A673 (cell line): ENCODE results near the gene RUNX2. TPM values are rescaled to one million over a fixed set of nuclear protein-coding genes. Genes with fewer than 3 reads are reported as not detected.

Experiments
- BruUV-seq: library from RNA; stranded (reverse); fragments of 400-500 nt; replicated peaks from 2 replicates; lab custom pipeline; 2021; lab: Mats Ljungman, UMichigan
- CTCF ChIA-PET: fragments of 300-600 bp; sonication (Branson Sonifier 250); formaldehyde crosslinking; loops from one replicate; lab custom pipeline; 2022; ENCODE audit warnings: antibody characterized with exemption; lab: Charles Lee
- POLR2A ChIA-PET: fragments of 300-600 bp; sonication (Branson Sonifier 250); formaldehyde crosslinking; loops from one replicate; lab custom pipeline; 2022; ENCODE audit warnings: antibody characterized with exemption; ENCODE audit not compliant: low non-redundant PET; lab: Charles Lee
- DNase-seq: peaks from one replicate; pipeline ENCODE4 v3.0.0-alpha.2; 2015; ENCODE audit warnings: low spot score
- H3K27ac ChIP-seq: fragments of 200-600 bp; sonication (generic); 2 replicates; pipeline ENCODE4 v1.5.1; 2016; ENCODE audit warnings: mixed run types, low read depth, mild to moderate bottlenecking, mixed read lengths, antibody characterized with exemption, low read length; ENCODE audit not compliant: poor library complexity, severe bottlenecking
- H3K27me3 ChIP-seq: fragments of 200-600 bp; sonication (generic); replicated peaks from 2 replicates; pipeline ENCODE4 v1.6.1; 2017; ENCODE audit warnings: mixed run types, low read depth, mild to moderate bottlenecking, mixed read lengths, antibody characterized with exemption, low read length; ENCODE audit not compliant: insufficient read depth, poor library complexity
- H3K36me3 ChIP-seq: fragments of 200-600 bp; sonication (generic); 2 replicates; pipeline ENCODE4 v1.6.1; 2016; ENCODE audit warnings: mixed run types, mild to moderate bottlenecking, mixed read lengths, antibody characterized with exemption, low read length; ENCODE audit not compliant: insufficient read depth, poor library complexity, severe bottlenecking
- H3K4me1 ChIP-seq: fragments of 200-600 bp; sonication (generic); 2 replicates; pipeline ENCODE4 v1.6.1; 2017; ENCODE audit warnings: mixed run types, mild to moderate bottlenecking, mixed read lengths, antibody characterized with exemption, low read length; ENCODE audit not compliant: insufficient read depth, poor library complexity, severe bottlenecking
- H3K4me3 ChIP-seq: fragments of 200-600 bp; sonication (generic); 2 replicates; pipeline ENCODE4 v1.5.1; 2016; ENCODE audit warnings: low read depth, mixed run types, mild to moderate bottlenecking, mixed read lengths, low read length; ENCODE audit not compliant: poor library complexity, severe bottlenecking
- H3K9me3 ChIP-seq: fragments of 200-600 bp; sonication (generic); 2 replicates; pipeline ENCODE4 v1.6.1; 2016; ENCODE audit warnings: mixed run types, low read depth, mild to moderate bottlenecking, mixed read lengths, antibody characterized with exemption, low read length; ENCODE audit not compliant: poor library complexity, severe bottlenecking
- EZH2 ChIP-seq: fragments of 200-600 bp; sonication (generic); IDR thresholded peaks from 2 replicates; pipeline ENCODE4 v1.6.1; 2017; ENCODE audit warnings: borderline replicate concordance, low read depth, mild to moderate bottlenecking, mixed read lengths, antibody characterized with exemption, low read length; ENCODE audit not compliant: poor library complexity, severe bottlenecking
- intact Hi-C: fragments of 100-400 bp; cut with micrococcal nuclease; formaldehyde crosslinking; loops from one replicate; pipeline ENCODE4 v1.10.0; 2022; ENCODE audit not compliant: unreplicated experiment
- total RNA-seq: library from RNA; stranded (reverse); gene quantifications from 2 replicates; pipeline ENCODE4 v1.2.3, GENCODE V29; 2021
- TF ChIP-seq, protein P1 (sequence below): fragments of 300-800, 200-600 bp; sonication (generic); conservative IDR thresholded peaks from 2 replicates; pipeline ENCODE4 v1.5.1; 2017; ENCODE audit warnings: low read depth, mild to moderate bottlenecking, antibody characterized with exemption, low read length, moderate library complexity, mixed read lengths

Gene RUNX2
- total RNA-seq, 1 experiment from 2014 or later, result 4.9 TPM

DNA sequence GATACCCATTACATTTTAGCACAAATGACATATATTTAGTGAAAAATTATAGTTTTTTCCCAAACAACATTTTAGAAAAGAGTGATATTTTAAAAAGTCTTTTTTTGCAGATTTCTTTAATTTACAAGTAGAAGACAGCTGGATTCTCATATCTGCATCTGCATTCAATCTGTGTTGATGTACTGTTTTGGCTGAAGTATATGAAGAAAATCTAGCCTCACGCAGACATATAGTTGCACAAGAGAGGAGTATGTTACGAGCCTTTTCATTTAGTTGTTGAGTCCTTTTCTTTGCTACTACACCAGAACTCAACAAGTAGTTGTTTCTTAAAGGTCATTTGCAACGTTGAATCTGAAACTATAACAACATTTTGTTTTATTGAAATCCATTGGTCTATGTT, 363.9 kb downstream of the RUNX2 start:
- Histone ChIP-seq H3K9me3 (no peaks in the 10 kb centered on the region), H3K27me3 (no peaks in the 10 kb centered on the region), H3K4me1 (no peaks in the 10 kb centered on the region), H3K4me3 (no peak overlapping the region), H3K27ac (no peak overlapping the region), H3K36me3 (no peaks in the 10 kb centered on the region)
- POLR2A ChIA-PET, result no interaction called here
- no peak for DNase-seq
- CTCF ChIA-PET, result no interaction called here
- no TSS peak for BruUV-seq
- intact Hi-C loops, result no loop called here
- TF ChIP-seq, protein P1, sequence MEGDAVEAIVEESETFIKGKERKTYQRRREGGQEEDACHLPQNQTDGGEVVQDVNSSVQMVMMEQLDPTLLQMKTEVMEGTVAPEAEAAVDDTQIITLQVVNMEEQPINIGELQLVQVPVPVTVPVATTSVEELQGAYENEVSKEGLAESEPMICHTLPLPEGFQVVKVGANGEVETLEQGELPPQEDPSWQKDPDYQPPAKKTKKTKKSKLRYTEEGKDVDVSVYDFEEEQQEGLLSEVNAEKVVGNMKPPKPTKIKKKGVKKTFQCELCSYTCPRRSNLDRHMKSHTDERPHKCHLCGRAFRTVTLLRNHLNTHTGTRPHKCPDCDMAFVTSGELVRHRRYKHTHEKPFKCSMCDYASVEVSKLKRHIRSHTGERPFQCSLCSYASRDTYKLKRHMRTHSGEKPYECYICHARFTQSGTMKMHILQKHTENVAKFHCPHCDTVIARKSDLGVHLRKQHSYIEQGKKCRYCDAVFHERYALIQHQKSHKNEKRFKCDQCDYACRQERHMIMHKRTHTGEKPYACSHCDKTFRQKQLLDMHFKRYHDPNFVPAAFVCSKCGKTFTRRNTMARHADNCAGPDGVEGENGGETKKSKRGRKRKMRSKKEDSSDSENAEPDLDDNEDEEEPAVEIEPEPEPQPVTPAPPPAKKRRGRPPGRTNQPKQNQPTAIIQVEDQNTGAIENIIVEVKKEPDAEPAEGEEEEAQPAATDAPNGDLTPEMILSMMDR, result no peak
- no peak for TF ChIP-seq EZH2

DNA sequence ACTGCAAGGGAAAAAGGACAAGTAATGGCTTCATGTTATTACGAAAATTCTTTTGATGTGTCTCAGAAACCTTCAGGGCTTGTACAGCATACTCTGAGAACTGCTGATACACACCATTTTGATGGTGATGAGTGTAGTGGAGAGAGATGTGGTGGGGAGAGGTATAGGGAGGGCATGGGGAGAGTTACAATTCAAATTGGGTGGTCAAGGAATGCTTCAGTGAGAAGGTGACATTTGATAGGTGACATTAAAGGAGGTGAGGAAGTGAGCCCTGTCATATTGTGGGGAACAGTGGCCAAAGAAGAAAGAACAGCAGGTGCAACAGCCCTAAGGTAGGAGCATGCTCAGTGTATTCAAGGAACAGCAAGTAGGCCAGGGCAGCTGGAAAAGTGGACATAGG, 368.6 kb downstream of the RUNX2 start:
- ChIA-PET POLR2A (no interaction called here), CTCF (no interaction called here)
- Histone ChIP-seq H3K9me3 (no peaks in the 10 kb centered on the region), H3K27ac (no peak overlapping the region), H3K27me3 (no peaks in the 10 kb centered on the region), H3K4me3 (no peak overlapping the region), H3K4me1 (no peaks in the 10 kb centered on the region), H3K36me3 (no peaks in the 10 kb centered on the region)
- TF ChIP-seq EZH2, result no peak
- TF ChIP-seq, protein P1, result no peak
- intact Hi-C loops, result no loop called here
- no TSS peak for BruUV-seq
- no peak for DNase-seq

DNA sequence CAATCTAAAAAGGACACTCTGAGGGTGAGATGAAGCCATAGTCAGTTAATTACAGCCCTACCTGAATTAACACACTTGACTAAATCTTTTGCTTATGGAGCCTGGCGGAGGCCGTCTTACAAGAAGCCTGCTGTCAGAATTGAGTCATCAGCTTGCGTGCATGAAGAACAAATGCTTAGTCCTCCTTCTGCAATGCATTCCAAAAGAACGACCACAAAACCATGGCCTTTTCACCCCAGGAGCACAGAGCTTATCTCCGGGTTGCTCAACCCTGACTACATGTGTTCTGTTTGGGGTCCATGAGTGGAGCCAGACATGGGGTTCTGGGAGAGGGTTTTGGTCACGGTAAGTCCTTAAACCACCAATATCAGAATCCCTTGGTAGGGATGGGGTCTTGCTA, 369.5 kb downstream of the RUNX2 start:
- Histone ChIP-seq H3K27me3 (no peaks in the 10 kb centered on the region), H3K4me1 (no peaks in the 10 kb centered on the region), H3K36me3 (no peaks in the 10 kb centered on the region), H3K27ac (no peak overlapping the region), H3K9me3 (no peaks in the 10 kb centered on the region), H3K4me3 (no peak overlapping the region)
- TF ChIP-seq, protein P1, result no peak
- CTCF ChIA-PET, result no interaction called here
- BruUV-seq, result no TSS peak
- intact Hi-C loops, result no loop called here
- POLR2A ChIA-PET, result no interaction called here
- DNase-seq, result no peak
